Prostate gland (tissue), 2 donors: ENCODE measurements around the gene TNNI2.

ENCODE experiments used
- POLR2A ChIP-seq: fragments of 450-650 bp; IDR thresholded peaks from one replicate; pipeline ENCODE4 v1.6.1; 2016; ENCODE audit warnings: antibody characterized with exemption, mild to moderate bottlenecking
- TF ChIP-seq, protein P1 (sequence below), 4 experiments: fragments of 200-600 bp in 2 of 4; fragments of 450-650 bp in 2 of 4; sonication (generic) in 2 of 4; IDR thresholded peaks; 1 replicate in 3 of 4; 2 replicates in 1 of 4; pipeline ENCODE4 v1.5.1; 2016 to 2019; ENCODE audit warnings: antibody characterized with exemption in 4 of 4, mild to moderate bottlenecking in 2 of 4, moderate library complexity in 2 of 4

DNA sequence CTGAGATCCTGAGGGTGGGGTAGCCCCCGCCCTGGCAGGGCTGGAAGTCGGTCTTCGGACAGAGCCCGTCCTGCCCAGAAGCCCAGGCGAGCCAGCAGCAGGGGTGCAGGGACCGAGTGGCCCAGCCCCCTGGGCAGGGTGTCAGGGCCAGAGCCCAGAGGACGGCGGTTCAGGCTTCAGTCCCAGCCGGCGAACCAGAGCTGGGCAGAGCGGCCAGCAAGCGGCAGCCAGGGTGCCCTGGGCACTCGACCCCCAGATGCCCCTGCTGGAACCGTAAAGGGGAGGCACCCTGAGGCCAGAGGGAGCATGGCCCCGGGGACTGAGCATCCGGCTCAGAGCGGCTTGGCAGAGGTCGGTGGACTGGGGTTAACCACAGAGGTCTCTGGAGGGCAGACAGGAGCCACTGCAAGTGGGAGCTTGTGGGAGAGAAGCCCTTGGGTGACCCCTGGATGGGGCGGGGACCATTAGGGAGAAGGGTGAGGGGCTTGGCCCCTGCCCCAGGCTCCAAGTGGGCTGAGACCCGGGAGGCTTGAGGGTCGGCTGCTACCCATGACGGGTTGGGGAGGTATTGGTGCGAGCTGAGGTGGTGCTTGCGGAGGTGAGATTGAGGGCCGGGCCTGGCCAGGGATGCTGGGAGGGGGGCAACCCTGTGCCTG, 30.0 kb downstream of the TNNI2 start:
- no peak for TF ChIP-seq POLR2A
- TF ChIP-seq, protein P1, sequence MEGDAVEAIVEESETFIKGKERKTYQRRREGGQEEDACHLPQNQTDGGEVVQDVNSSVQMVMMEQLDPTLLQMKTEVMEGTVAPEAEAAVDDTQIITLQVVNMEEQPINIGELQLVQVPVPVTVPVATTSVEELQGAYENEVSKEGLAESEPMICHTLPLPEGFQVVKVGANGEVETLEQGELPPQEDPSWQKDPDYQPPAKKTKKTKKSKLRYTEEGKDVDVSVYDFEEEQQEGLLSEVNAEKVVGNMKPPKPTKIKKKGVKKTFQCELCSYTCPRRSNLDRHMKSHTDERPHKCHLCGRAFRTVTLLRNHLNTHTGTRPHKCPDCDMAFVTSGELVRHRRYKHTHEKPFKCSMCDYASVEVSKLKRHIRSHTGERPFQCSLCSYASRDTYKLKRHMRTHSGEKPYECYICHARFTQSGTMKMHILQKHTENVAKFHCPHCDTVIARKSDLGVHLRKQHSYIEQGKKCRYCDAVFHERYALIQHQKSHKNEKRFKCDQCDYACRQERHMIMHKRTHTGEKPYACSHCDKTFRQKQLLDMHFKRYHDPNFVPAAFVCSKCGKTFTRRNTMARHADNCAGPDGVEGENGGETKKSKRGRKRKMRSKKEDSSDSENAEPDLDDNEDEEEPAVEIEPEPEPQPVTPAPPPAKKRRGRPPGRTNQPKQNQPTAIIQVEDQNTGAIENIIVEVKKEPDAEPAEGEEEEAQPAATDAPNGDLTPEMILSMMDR (IDR thresholded peaks at IDR 0.05): no peak
